Measurements from ENCODE around the gene WWOX. TPM values are rescaled to one million over a fixed set of nuclear protein-coding genes. Genes with fewer than 3 reads are reported as not detected.

The WWOX gene
- total RNA-seq, 2 experiments from 2014 or later: 14.3 to 16.5 TPM

DNA sequence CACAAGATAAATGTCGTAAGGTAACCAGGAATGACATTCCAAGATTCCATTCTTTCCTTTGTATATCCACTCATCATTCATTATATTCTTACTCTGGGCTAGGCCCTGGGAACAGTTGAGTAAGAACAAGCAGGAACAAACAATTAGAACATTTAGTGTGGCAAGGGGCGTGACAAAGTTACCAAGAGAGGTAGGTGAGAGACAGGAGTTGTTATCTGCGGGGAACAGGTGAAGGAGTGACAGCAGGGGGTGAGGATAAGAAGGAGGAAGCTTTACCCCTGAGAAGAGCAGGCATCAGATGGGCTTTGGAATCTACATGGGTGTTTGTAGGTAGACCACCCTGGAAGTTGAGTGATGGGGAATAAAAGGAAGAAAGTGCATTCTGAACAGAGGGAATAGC, 568.9 kb downstream of the WWOX start:
- Mint-ChIP-seq H3K27ac (no peak overlapping the region), H3K36me3 (no peaks in the 10 kb centered on the region), H3K9me3 (no peaks in the 10 kb centered on the region), H3K4me1 (ENCODE audit: low read depth) (no peaks in the 10 kb centered on the region), H3K4me3 (no peak overlapping the region), H3K27me3 (no peaks in the 10 kb centered on the region)
- CTCF ChIA-PET: no interaction called here
- POLR2A ChIA-PET: no interaction called here
- intact Hi-C loops (cut with micrococcal nuclease): no loop called here
- DNase-seq: no peak

DNA sequence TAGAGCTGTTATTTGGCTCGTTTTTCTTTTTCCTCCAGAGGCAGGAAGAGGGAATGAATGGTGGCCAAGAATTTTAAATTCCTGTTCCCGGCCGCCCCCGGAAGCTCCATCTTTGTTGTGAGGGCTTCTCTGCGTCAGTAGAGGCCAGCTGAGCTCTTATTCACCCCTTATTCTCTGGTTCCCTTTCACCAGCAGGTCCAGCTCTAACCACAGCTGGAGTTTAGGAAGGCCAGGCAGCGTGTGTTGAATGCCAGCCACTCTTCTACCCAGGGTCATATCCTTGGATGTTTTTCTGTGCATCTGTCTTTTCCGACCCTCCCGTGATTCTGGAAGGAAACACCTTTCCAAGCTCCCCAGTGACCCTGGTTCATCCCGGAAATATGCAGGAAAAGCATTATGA, 570.5 kb downstream of the WWOX start:
- H3K4me1 Mint-ChIP-seq (ENCODE audit: low read depth): no peaks in the 10 kb centered on the region
- ChIA-PET POLR2A (no interaction called here), CTCF (no interaction called here)
- H3K36me3 Mint-ChIP-seq: no peaks in the 10 kb centered on the region
- H3K4me3 Mint-ChIP-seq: no peak overlapping the region
- H3K27me3 Mint-ChIP-seq: no peaks in the 10 kb centered on the region
- no peak overlapping the region for H3K27ac Mint-ChIP-seq
- H3K9me3 Mint-ChIP-seq: no peaks in the 10 kb centered on the region
- intact Hi-C loops (cut with micrococcal nuclease): no loop called here
- no peak for DNase-seq

- Mint-ChIP-seq H3K9me3 (no peaks in the 10 kb centered on the region), H3K4me3 (no peak overlapping the region), H3K4me1 (ENCODE audit: low read depth) (no peaks in the 10 kb centered on the region), H3K27me3 (no peaks in the 10 kb centered on the region), H3K27ac (no peak overlapping the region), H3K36me3 (no peaks in the 10 kb centered on the region)
- DNase-seq: no peak
- ChIA-PET CTCF (no interaction called here), POLR2A (interaction anchor here (0.5 kb wide), 1 partner anchor 67 kb away, joined by 3 read pairs; no protein-coding TSS in a partner anchor)
- intact Hi-C loops (cut with micrococcal nuclease): loop anchor here (1.0 kb wide), 1 partner anchor 27 kb away; no protein-coding TSS in a partner anchor
Measured at GRCh38 chr16:78672779-78673556, 573.5 kb downstream of the WWOX start.

GRCh38 chr16:78673884-78674283, 574.4 kb downstream of the WWOX start:
- Mint-ChIP-seq H3K27me3 (no peaks in the 10 kb centered on the region), H3K9me3 (no peaks in the 10 kb centered on the region), H3K4me1 (ENCODE audit: low read depth) (no peaks in the 10 kb centered on the region), H3K4me3 (no peak overlapping the region), H3K36me3 (no peaks in the 10 kb centered on the region), H3K27ac (no peak overlapping the region)
- no peak for DNase-seq
- ChIA-PET CTCF (no interaction called here), POLR2A (no interaction called here)
- intact Hi-C loops (cut with micrococcal nuclease): no loop called here

DNA sequence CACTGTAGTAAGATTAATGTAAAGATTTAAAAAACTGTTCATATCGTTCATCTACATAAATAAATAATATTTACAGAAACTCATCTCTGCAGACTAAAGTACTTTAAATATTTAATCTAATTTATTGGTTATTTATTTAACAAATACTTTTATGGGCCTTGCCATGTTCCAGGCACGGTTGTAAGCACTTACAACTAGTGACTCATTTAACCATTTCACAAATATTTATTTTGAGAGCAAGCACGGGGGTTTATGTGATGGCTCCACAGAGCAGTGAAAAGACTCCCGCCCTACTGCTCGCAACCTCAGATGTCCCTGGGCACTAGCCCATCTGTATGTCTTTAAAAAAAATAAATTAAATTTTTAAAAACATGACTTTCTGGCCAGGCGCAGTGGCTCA, 575.9 kb downstream of the WWOX start:
- H3K4me3 Mint-ChIP-seq: no peak overlapping the region
- intact Hi-C loops (cut with micrococcal nuclease): no loop called here
- H3K27me3 Mint-ChIP-seq: no peaks in the 10 kb centered on the region
- no peaks in the 10 kb centered on the region for H3K9me3 Mint-ChIP-seq
- no peak for DNase-seq
- ChIA-PET CTCF (no interaction called here), POLR2A (no interaction called here)
- H3K4me1 Mint-ChIP-seq (ENCODE audit: low read depth): no peaks in the 10 kb centered on the region
- no peak overlapping the region for H3K27ac Mint-ChIP-seq
- H3K36me3 Mint-ChIP-seq: no peaks in the 10 kb centered on the region

DNA sequence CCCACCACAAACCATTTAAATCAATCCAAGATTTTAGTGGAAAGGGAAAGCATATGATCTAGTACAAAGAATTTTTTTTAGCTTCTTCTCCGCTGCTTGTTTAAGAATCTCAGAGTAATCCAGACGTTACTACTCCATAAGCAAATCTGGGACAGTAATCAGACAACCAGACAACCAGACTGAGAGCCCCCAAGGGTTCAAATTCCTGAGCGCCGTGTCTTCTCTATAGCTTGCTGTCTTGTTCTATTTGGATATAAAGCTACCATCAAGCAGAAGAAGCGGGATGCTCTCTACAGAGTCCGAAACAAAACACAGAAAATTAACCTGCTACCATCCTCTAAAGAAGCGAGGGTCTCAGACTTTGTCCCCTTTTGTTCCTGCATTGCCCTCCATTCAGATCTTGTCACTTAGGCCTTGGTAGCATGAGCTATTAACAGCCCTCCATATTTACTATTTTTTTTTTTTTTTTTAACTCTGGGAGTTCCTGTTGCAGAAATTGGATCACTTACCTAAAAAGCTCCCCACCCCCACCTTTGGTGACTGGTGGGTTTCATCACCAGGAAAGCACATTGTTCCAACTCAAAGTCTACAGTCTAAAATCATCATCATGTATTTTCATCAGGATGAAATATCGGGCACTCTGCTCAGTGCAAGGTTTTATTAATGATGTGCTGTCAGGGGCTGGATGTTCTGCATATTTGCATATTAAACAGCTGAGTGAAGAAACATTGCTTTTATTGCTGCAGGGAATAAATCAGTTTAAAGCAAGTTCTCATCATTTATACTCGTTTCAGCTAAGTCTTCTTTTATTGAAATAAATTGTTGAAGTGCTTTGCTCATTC, 576.7 kb downstream of the WWOX start:
- intact Hi-C loops (cut with micrococcal nuclease): no loop called here
- H3K4me1 Mint-ChIP-seq (ENCODE audit: low read depth): no peaks in the 10 kb centered on the region
- ChIA-PET POLR2A (no interaction called here), CTCF (no interaction called here)
- H3K4me3 Mint-ChIP-seq: no peak overlapping the region
- H3K27ac Mint-ChIP-seq: no peak overlapping the region
- no peaks in the 10 kb centered on the region for H3K9me3 Mint-ChIP-seq
- no peaks in the 10 kb centered on the region for H3K36me3 Mint-ChIP-seq
- H3K27me3 Mint-ChIP-seq: no peaks in the 10 kb centered on the region
- DNase-seq: no peak

DNA sequence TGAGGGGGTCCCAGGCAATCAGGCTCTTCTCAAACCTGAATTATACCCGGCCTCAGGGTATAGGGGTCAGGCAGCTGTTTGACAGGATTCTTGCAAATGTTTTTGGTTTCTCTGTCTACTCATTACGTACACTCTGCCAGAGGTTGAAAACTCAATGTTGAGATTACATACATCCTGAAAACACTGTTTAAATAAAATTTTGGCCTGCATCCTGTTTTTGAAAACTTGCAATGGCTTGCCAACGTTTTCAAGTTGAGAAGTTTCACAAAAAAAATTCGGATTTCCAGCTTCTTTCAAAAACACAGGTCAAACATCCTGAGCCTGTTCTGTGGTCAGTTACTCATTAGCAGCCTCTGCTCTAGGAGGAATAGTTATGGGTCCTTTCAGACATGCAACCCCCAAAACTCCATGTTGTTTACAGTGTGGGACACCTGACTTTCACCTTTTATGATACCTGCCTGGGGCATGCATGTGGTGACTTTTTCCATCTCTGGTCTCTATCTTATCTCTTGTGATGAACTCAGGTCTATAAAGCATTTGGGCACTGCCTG, 577.8 kb downstream of the WWOX start:
- intact Hi-C loops (cut with micrococcal nuclease): no loop called here
- ChIA-PET POLR2A (no interaction called here), CTCF (no interaction called here)
- Mint-ChIP-seq H3K4me1 (ENCODE audit: low read depth) (no peaks in the 10 kb centered on the region), H3K9me3 (no peaks in the 10 kb centered on the region), H3K4me3 (no peak overlapping the region), H3K27me3 (no peaks in the 10 kb centered on the region), H3K36me3 (no peaks in the 10 kb centered on the region), H3K27ac (no peak overlapping the region)
- no peak for DNase-seq

GRCh38 chr16:78679546-78679945, 580.1 kb downstream of the WWOX start:
- no peak for DNase-seq
- Mint-ChIP-seq H3K36me3 (no peaks in the 10 kb centered on the region), H3K9me3 (no peaks in the 10 kb centered on the region), H3K4me3 (no peak overlapping the region), H3K27me3 (no peaks in the 10 kb centered on the region), H3K27ac (no peak overlapping the region), H3K4me1 (ENCODE audit: low read depth) (no peaks in the 10 kb centered on the region)
- intact Hi-C loops (cut with micrococcal nuclease): no loop called here
- POLR2A ChIA-PET: no interaction called here
- CTCF ChIA-PET: no interaction called here

- Mint-ChIP-seq H3K27ac (no peak overlapping the region), H3K9me3 (no peaks in the 10 kb centered on the region), H3K4me3 (no peak overlapping the region), H3K27me3 (no peaks in the 10 kb centered on the region), H3K36me3 (no peaks in the 10 kb centered on the region), H3K4me1 (ENCODE audit: low read depth) (no peaks in the 10 kb centered on the region)
- intact Hi-C loops (cut with micrococcal nuclease): no loop called here
- CTCF ChIA-PET: no interaction called here
- POLR2A ChIA-PET: no interaction called here
- DNase-seq: no peak
Measured at GRCh38 chr16:78681743-78682142, 582.3 kb downstream of the WWOX start.

GRCh38 chr16:78684030-78684611, 584.7 kb downstream of the WWOX start:
- CTCF ChIA-PET: interaction anchor here (0.6 kb wide), 1 partner anchor 918 kb away, joined by 3 read pairs; no protein-coding TSS in a partner anchor
- H3K27ac Mint-ChIP-seq: no peak overlapping the region
- H3K4me3 Mint-ChIP-seq: no peak overlapping the region
- intact Hi-C loops (cut with micrococcal nuclease): no loop called here
- H3K27me3 Mint-ChIP-seq: no peaks in the 10 kb centered on the region
- H3K4me1 Mint-ChIP-seq (ENCODE audit: low read depth): no peaks in the 10 kb centered on the region
- POLR2A ChIA-PET: no interaction called here
- no peaks in the 10 kb centered on the region for H3K36me3 Mint-ChIP-seq
- no peaks in the 10 kb centered on the region for H3K9me3 Mint-ChIP-seq
- no peak for DNase-seq

- Mint-ChIP-seq H3K9me3 (no peaks in the 10 kb centered on the region), H3K36me3 (no peaks in the 10 kb centered on the region), H3K4me3 (no peak overlapping the region), H3K27ac (no peak overlapping the region), H3K4me1 (ENCODE audit: low read depth) (no peaks in the 10 kb centered on the region), H3K27me3 (no peaks in the 10 kb centered on the region)
- intact Hi-C loops (cut with micrococcal nuclease): no loop called here
- no peak for DNase-seq
- ChIA-PET CTCF (no interaction called here), POLR2A (no interaction called here)
Measured at GRCh38 chr16:78684655-78685375, 585.4 kb downstream of the WWOX start.

GRCh38 chr16:78686601-78687000, 587.1 kb downstream of the WWOX start:
- intact Hi-C loops (cut with micrococcal nuclease): no loop called here
- H3K27me3 Mint-ChIP-seq: no peaks in the 10 kb centered on the region
- CTCF ChIA-PET: no interaction called here
- H3K4me3 Mint-ChIP-seq: no peak overlapping the region
- H3K27ac Mint-ChIP-seq: no peak overlapping the region
- H3K4me1 Mint-ChIP-seq (ENCODE audit: low read depth): no peaks in the 10 kb centered on the region
- no peaks in the 10 kb centered on the region for H3K9me3 Mint-ChIP-seq
- no peaks in the 10 kb centered on the region for H3K36me3 Mint-ChIP-seq
- DNase-seq: no peak
- POLR2A ChIA-PET: no interaction called here
